ENCODE data around the gene TSPAN5.

The TSPAN5 gene

DNA sequence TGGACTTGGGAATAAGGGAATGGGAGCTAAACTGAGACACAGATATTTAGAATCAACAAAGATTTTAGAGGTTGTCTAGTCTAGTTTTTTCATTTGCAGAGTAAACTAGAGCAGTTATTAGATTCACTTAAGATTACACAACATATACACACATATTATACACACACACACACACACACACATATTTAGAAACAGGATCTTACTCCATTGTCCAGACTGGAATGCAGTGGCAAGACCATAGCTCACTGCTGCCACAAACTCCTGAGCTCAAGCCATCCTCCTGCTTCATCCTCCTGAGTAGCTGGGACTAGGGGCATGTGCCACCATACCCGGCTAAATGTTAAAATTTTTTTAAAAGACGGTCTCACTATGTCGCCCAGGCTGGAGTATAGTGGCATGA is 127.8 kb downstream of the TSPAN5 start:
- no peak overlapping the region for H3K27ac ChIP-seq
- no peak for TF ChIP-seq CTCF (conservative IDR thresholded peaks at IDR 0.05)

DNA sequence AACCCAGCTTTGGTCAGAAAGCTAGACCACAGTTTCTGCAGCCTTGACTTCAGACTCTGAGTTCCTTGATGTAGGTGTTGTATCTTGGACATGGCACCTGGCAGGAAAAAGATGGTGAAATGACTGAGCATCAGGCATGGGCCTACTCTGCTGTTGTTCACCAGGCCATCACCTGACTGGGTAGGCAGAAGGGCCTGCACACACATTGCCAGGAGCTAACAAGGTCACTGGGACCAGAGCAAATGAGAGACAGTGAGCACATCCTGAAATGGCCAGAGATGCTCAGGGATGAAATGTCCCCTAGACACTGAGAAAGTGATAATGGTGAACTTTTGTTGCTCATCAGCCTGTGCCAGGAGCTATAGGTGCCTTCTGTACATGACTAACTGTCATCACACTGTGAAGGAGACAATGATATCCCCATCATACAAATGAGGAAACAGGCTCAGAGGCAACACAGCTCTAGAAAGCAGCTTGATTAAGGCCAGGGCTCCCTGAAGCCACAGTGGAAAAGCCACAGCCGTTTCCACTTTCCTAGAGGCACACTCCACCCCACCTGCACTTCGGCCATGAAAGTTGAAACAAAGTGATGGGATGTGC is 128.3 kb downstream of the TSPAN5 start:
- no peak overlapping the region for H3K27ac ChIP-seq
- TF ChIP-seq CTCF (conservative IDR thresholded peaks at IDR 0.05), result no peak

DNA sequence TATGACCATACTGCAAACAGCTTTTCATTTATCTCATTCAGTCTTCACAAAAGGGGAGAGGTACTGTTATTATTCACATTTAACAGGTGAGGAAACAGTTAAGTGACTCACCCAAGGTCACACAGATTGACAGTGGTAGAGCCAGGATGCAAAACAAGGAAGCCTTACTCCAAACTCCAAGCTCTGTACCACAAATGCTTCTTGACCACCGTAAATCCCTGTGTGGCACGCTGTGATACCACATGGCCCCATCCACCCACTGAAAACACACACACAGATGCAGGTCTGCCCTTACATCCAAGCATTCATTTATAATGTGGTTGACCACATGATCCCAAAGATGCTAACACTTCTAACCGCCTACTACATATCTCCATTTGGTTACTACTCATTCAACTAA is 129.5 kb downstream of the TSPAN5 start:
- H3K27ac ChIP-seq, result no peak overlapping the region
- no peak for TF ChIP-seq CTCF (conservative IDR thresholded peaks at IDR 0.05)

DNA sequence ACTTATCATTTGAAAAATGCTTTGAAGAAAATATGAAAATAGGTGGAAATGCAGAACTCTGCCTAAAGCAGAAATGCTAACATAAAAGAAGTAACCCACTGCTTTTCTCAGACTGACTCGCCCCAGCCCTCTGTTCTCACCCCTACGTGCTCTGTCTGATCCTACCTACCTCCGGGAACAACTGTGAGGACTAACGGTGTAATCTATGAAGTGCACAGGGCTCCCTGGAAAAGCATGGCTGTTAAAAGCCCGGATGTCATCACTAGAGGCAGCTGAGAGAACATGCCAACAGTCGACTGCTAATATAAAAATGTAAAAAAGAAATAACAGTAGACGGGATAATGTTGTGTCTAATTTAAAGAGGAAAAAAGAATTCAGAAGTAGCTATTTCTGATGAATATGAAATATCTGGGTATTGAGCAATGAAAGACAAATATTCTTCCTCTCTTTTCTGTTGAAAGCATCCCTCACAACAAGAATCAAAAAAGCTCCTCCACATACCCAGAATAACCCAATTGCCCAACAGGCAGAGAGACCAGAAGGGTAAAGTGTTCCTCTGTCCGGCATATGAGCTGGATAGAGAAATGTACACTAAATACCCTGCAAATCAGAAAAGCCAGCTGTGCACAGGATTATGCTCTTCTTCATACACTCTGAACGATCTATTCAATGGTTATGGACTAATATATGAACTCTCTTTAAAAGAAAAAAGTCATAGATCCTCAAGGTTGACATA is 130.7 kb downstream of the TSPAN5 start:
- H3K27ac ChIP-seq, result no peak overlapping the region
- no peak for TF ChIP-seq CTCF (conservative IDR thresholded peaks at IDR 0.05)

- no peak overlapping the region for H3K27ac ChIP-seq
- no peak for TF ChIP-seq CTCF (conservative IDR thresholded peaks at IDR 0.05)
Measured at GRCh38 chr4:98524230-98524629, 134.2 kb downstream of the TSPAN5 start.

GRCh38 chr4:98522636-98523395 is 135.6 kb downstream of the TSPAN5 start:
- no peak for TF ChIP-seq CTCF (conservative IDR thresholded peaks at IDR 0.05)
- no peak overlapping the region for H3K27ac ChIP-seq

GRCh38 chr4:98522062-98522461 is 136.3 kb downstream of the TSPAN5 start:
- TF ChIP-seq CTCF (conservative IDR thresholded peaks at IDR 0.05), result no peak
- no peak overlapping the region for H3K27ac ChIP-seq

All from VCaP (cell line).